ENCODE data around the gene RNU6-8.

RNU6-8 gene

DNA sequence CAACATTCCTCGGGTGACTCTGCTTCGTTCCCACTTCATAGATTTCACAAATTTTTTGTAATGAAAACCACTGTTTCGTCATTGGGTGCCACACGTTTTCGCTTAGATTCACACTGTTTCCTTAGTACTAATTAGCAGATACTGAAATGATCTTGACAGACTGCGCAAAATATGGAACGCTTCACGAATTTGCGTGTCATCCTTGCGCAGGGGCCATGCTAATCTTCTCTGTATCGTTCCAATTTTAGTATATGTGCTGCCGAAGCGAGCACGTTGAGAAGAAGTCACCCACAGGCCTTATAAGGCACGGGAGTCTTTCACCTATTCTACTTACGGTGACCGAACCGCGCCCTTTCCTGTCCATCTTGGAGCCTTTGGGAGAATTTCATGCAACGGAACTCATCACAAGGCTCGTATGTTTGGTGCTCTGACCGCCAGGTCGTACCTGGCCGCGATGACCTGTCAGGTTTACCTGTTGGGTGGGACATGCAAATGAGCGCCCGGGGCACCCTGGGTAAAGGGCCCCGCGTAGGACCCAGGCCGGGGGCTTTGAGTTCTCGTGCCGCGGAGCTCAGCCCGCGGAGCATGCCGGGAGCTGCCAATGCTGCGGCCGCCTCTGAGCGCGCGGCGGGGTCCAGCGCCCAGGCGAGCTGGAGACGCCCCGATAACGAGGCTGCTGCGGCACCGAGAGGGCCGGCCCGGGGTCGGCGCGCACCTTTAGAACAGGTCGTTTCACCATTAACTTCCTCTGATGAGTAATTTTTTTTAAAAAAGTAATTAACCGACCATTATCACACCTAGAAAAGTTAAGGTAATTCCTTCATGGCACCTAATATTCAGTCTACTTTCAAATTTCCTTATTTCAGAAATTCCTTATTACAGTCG, at the start of gene RNU6-8:
Gene RNU6-8 (minus strand): TSS at position 272 of the 885 bp plus-strand sequence.
- peak; percentile 24 for DNase-seq (ENCODE audit: low read depth)
- TF ChIP-seq, protein P1, sequence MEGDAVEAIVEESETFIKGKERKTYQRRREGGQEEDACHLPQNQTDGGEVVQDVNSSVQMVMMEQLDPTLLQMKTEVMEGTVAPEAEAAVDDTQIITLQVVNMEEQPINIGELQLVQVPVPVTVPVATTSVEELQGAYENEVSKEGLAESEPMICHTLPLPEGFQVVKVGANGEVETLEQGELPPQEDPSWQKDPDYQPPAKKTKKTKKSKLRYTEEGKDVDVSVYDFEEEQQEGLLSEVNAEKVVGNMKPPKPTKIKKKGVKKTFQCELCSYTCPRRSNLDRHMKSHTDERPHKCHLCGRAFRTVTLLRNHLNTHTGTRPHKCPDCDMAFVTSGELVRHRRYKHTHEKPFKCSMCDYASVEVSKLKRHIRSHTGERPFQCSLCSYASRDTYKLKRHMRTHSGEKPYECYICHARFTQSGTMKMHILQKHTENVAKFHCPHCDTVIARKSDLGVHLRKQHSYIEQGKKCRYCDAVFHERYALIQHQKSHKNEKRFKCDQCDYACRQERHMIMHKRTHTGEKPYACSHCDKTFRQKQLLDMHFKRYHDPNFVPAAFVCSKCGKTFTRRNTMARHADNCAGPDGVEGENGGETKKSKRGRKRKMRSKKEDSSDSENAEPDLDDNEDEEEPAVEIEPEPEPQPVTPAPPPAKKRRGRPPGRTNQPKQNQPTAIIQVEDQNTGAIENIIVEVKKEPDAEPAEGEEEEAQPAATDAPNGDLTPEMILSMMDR (IDR thresholded peaks at IDR 0.05; ENCODE audit: control insufficient read depth, insufficient read depth, low read depth, low read length, missing control alignments) = no peak
- H3K4me3 ChIP-seq (ENCODE audit: control insufficient read depth, low read depth, low read length) = peak within 1 kb of the TSS; percentile 59

DNA sequence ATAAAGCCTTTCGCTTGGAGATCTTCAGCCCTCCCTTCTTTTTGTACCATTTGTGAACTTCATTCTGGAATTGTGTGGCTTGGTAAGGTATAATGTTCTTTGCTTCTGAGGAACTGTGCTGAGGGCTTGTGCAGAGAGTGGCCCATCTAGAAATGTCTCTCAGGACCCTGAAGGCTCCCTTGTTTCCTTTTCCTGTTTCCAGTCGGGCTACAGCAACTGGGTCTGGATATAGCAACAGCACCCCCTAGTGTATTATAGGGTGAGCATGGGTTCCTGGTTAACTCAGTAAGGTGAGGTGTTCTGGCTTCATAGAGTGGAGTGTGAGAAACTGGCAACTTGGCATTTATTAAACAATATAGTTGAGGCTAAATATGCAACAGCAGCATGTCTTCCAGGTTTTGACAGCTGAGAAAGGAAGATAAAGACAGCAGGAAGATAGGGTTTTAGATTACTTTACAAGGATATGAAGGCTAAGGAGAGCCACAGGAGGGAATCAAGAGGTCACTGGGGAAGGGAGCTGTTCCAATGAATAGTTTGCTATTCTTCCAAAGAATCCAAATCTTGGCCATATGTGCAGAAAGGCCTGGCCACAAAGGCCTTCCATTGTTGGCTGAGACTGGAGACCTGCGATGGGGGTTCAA, 49.1 kb upstream of the RNU6-8 start:
- H3K4me3 ChIP-seq (ENCODE audit: control insufficient read depth, low read depth, low read length) = no peak overlapping the region
- TF ChIP-seq, protein P1 (IDR thresholded peaks at IDR 0.05; ENCODE audit: control insufficient read depth, insufficient read depth, low read depth, low read length, missing control alignments) = peak; percentile 90
- peak; percentile 35 for DNase-seq (ENCODE audit: low read depth)

DNA sequence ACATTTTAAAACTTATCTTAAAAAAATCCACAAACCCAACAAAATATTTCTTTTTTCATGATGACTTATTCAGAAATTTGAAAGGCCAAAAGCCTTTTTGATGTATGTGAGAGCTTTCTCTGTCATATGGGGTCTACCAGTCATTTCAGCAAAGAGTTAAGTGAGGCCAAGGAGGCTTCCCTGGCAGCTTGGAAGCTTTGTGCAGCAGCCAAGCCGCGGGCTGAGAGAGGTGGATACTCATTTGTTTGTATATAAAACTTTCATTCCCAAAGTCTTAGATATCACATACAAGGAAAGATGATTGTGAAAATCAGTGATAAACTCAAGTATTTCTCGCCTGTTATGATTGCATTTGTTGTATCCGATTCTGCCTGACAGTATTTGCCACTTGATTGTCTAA, 48.5 kb upstream of the RNU6-8 start:
- TF ChIP-seq, protein P1 (IDR thresholded peaks at IDR 0.05; ENCODE audit: control insufficient read depth, insufficient read depth, low read depth, low read length, missing control alignments) = no peak
- no peak overlapping the region for H3K4me3 ChIP-seq (ENCODE audit: control insufficient read depth, low read depth, low read length)
- no peak for DNase-seq (ENCODE audit: low read depth)

DNA sequence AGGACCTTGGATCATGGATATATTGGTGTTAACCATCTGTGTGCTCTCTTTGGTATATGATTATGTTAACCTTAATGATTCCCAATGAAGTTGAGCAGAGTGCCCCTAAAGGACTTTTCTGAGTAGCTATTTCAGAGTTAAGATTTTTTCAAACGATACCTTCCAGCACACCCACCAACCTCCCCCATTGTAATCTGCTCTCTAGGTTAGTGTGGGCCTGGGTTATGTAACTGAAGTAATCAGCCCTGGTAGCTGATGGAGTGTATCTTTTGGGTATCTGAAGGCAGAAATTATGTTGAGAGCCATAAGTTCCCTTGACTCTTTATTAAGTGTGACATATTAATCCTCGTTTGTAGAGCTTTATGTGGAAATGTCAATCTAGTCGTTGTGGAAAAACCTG, 47.6 kb upstream of the RNU6-8 start:
- no peak overlapping the region for H3K4me3 ChIP-seq (ENCODE audit: control insufficient read depth, low read depth, low read length)
- DNase-seq (ENCODE audit: low read depth) = no peak
- TF ChIP-seq, protein P1 (IDR thresholded peaks at IDR 0.05; ENCODE audit: control insufficient read depth, insufficient read depth, low read depth, low read length, missing control alignments) = no peak

DNA sequence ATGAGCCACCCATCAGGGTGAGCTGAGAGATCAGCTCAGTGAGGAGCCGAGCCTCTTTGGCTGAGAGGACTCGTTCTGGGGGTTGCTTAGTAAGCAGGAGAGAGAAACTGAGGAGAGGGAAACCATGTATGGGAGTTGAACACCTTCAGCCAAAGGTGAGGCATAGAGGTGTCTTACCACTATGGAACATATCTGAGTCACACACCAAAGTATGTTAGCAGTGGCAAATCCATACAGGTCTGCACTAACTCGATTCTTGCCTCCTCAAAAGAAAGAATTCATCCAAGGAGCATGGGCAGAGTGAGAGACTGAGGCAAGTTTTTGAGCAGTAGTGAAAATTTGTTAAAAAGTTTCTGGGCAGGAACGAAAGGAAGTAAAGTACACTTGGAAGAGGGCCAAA, 46.7 kb upstream of the RNU6-8 start:
- no peak for DNase-seq (ENCODE audit: low read depth)
- no peak overlapping the region for H3K4me3 ChIP-seq (ENCODE audit: control insufficient read depth, low read depth, low read length)
- TF ChIP-seq, protein P1 (IDR thresholded peaks at IDR 0.05; ENCODE audit: control insufficient read depth, insufficient read depth, low read depth, low read length, missing control alignments) = no peak

DNA sequence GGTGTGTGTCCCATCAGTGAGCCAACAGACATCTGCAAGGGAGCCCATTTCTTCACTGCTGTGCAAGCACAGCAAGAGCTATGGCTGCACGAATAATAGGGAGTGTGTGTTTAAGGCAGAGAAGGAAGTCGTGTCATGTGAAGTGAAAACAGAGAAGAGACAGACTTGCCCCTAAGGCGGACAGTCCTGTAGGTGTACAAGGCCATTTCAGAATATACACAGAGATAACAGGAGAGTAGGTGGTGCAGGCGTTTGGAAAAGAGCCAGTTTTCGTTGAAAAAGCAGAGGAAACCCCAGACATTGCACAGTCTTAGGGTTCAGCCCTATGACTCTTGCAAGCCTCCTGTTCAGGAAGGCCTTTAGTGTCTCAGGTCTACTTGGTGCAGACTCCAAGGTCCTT, 46.3 kb upstream of the RNU6-8 start:
- TF ChIP-seq, protein P1 (IDR thresholded peaks at IDR 0.05; ENCODE audit: control insufficient read depth, insufficient read depth, low read depth, low read length, missing control alignments) = no peak
- H3K4me3 ChIP-seq (ENCODE audit: control insufficient read depth, low read depth, low read length) = no peak overlapping the region
- no peak for DNase-seq (ENCODE audit: low read depth)

All from AG09309 (cell line).